Endothelial cell (in vitro differentiated cells): Measurements from ENCODE around the gene SLC6A5. TPM values are rescaled to one million over a fixed set of nuclear protein-coding genes. Genes with fewer than 3 reads are reported as not detected.

Experiments
- DNase-seq: peaks from one replicate; pipeline ENCODE4 v3.0.0; 2021; ENCODE audit warnings: low spot score
- H3K27ac Mint-ChIP-seq: one replicate; pipeline ENCODE4 v1.8.0; 2021; ENCODE audit warnings: mixed read lengths, inconsistent platforms; ENCODE audit not compliant: unreplicated experiment
- H3K27me3 Mint-ChIP-seq: one replicate; pipeline ENCODE4 v1.8.0; 2021; ENCODE audit warnings: mild to moderate bottlenecking, moderate library complexity, mixed read lengths, inconsistent platforms; ENCODE audit not compliant: unreplicated experiment
- H3K36me3 Mint-ChIP-seq: one replicate; pipeline ENCODE4 v1.8.0; 2021; ENCODE audit warnings: mild to moderate bottlenecking, low read depth, mixed read lengths, inconsistent platforms; ENCODE audit not compliant: unreplicated experiment
- H3K4me1 Mint-ChIP-seq: one replicate; pipeline ENCODE4 v1.8.0; 2021; ENCODE audit warnings: mild to moderate bottlenecking, mixed read lengths, inconsistent platforms; ENCODE audit not compliant: unreplicated experiment
- H3K4me3 Mint-ChIP-seq: one replicate; pipeline ENCODE4 v1.8.0; 2021; ENCODE audit warnings: mild to moderate bottlenecking, mixed read lengths, inconsistent platforms; ENCODE audit not compliant: unreplicated experiment
- H3K9me3 Mint-ChIP-seq: one replicate; pipeline ENCODE4 v1.8.0; 2021; ENCODE audit warnings: mixed read lengths, inconsistent platforms; ENCODE audit not compliant: unreplicated experiment
- CTCF ChIP-seq: fragments of 200-600 bp; sonication (generic); IDR thresholded peaks from one replicate; pipeline ENCODE4 v1.5.0; 2021; ENCODE audit warnings: antibody characterized with exemption; ENCODE audit not compliant: unreplicated experiment
- total RNA-seq: library from RNA; stranded (reverse); fragmentation: NEBNext Ultra II Directional; extraction: Animal tissue kit (Norgen Biotek cat#: 25700); gene quantifications from one replicate; pipeline ENCODE4 v1.2.1, GENCODE V29; 2021; ENCODE audit not compliant: unreplicated experiment

SLC6A5 gene
- total RNA-seq, 1 donor from 2014 or later: not detected

DNA sequence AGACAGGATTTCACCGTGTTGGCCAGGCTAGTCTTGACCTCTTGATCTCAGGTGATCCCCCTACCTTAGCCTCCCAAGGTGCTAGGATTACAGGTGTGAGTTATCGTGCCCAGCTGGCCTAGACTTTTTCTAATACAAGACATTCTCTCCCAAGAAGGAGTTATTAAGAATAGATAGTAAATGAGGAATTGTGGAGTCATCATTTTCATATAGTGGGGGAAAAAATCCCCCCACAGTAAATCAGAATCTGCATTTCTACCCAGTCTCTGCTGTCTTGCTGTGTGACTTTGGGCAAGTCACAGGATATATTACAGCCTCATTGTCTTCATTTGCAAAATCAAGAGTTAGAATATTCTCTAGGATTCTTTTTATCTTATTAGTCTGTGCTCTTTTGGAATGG is 21.6 kb downstream of the SLC6A5 start:
- peaks cover 3% of the 10 kb centered on the region for H3K27me3 Mint-ChIP-seq
- H3K27ac Mint-ChIP-seq: no peak overlapping the region
- H3K9me3 Mint-ChIP-seq: no peaks in the 10 kb centered on the region
- no peaks in the 10 kb centered on the region for H3K36me3 Mint-ChIP-seq
- no peak for TF ChIP-seq CTCF
- no peak overlapping the region for H3K4me3 Mint-ChIP-seq
- no peak for DNase-seq
- H3K4me1 Mint-ChIP-seq: peaks cover 6% of the 10 kb centered on the region

- no peak for TF ChIP-seq CTCF
- no peak overlapping the region for H3K4me3 Mint-ChIP-seq
- H3K36me3 Mint-ChIP-seq: no peaks in the 10 kb centered on the region
- H3K9me3 Mint-ChIP-seq: no peaks in the 10 kb centered on the region
- no peak overlapping the region for H3K27ac Mint-ChIP-seq
- H3K4me1 Mint-ChIP-seq: peaks cover 6% of the 10 kb centered on the region
- H3K27me3 Mint-ChIP-seq: peaks cover 5% of the 10 kb centered on the region
- DNase-seq: no peak
Observed at GRCh38 chr11:20621679-20622078, 22.3 kb downstream of the SLC6A5 start.

DNA sequence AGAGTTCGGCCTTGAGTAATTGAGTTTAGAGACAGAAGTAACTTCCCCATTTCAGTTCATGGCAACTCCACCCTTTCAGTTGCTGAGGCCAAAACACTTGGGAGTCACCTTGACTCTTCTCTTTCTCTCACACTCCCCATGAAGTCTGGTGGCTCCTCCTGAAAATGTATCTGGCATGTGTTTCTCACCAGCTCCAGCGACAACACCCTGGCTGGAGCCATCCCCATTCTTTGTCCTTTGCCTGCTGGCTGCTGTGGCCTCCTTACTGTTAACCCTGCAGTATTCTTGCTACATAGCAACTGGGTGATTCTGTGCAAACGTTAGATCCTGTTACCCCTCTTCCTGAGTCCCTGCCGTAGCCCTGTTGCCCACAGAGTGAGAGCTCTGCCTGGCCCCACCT is 23.8 kb downstream of the SLC6A5 start:
- Mint-ChIP-seq H3K36me3 (no peaks in the 10 kb centered on the region), H3K27me3 (peaks cover 5% of the 10 kb centered on the region), H3K9me3 (no peaks in the 10 kb centered on the region), H3K4me3 (no peak overlapping the region), H3K4me1 (peaks cover 6% of the 10 kb centered on the region), H3K27ac (no peak overlapping the region)
- no peak for TF ChIP-seq CTCF
- no peak for DNase-seq

DNA sequence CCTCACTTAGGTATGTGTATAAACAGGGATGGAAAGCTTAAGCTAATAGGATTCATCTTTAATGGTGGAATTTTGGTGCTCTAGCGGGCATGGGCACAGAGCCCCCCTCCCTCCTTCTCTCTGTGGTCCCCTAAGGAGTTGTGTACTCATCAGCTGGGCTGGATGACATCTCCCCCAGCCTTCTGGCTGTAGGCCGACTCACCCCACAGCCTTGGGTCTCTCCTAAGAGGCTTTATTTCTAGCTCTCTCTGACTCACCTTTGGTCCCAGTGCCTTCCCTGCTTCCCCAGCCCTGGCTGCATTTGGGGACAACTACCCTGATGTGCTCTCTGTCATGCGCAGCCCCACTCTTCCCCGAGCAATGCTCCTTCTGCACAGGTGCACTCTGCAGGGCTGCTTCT is 26.9 kb downstream of the SLC6A5 start:
- Mint-ChIP-seq H3K4me3 (no peak overlapping the region), H3K36me3 (peaks cover 4% of the 10 kb centered on the region), H3K9me3 (no peaks in the 10 kb centered on the region), H3K4me1 (peaks cover 5% of the 10 kb centered on the region), H3K27me3 (peaks cover 2% of the 10 kb centered on the region), H3K27ac (no peak overlapping the region)
- no peak for DNase-seq
- no peak for TF ChIP-seq CTCF

GRCh38 chr11:20627026-20627425 is 27.6 kb downstream of the SLC6A5 start:
- Mint-ChIP-seq H3K4me3 (no peak overlapping the region), H3K9me3 (no peaks in the 10 kb centered on the region), H3K27ac (no peak overlapping the region), H3K27me3 (peaks cover 2% of the 10 kb centered on the region), H3K36me3 (peaks cover 4% of the 10 kb centered on the region), H3K4me1 (no peaks in the 10 kb centered on the region)
- DNase-seq: no peak
- TF ChIP-seq CTCF: no peak
